B cell (primary cell): Measurements from ENCODE around the gene RAP1GAP. TPM values are rescaled to one million over a fixed set of nuclear protein-coding genes. Genes with fewer than 3 reads are reported as not detected.

Experiments
- ATAC-seq: fragments of 200-7000 bp; cut with Tn5 transposase; one replicate; pipeline ENCODE4 v1.10.0; 2021; ENCODE audit warnings: low read depth, mild to moderate bottlenecking, moderate number of reproducible peaks, moderate library complexity
- CTCF ChIA-PET: fragments of 350-600 bp; sonication (Branson Sonifier 250); formaldehyde crosslinking; loops from one replicate; lab custom pipeline; 2021; ENCODE audit warnings: antibody characterized with exemption, inconsistent platforms; lab: Charles Lee
- POLR2A ChIA-PET: fragments of 350-600 bp; sonication (Branson Sonifier 250); formaldehyde crosslinking; loops from one replicate; lab custom pipeline; 2021; ENCODE audit warnings: antibody characterized with exemption; lab: Charles Lee
- DNase-seq: peaks from one replicate; pipeline ENCODE4 v3.0.0; 2013
- H2AFZ ChIP-seq: 2 replicates; pipeline ENCODE4 v1.6.1; 2012; ENCODE audit warnings: mild to moderate bottlenecking, low read depth, low read length; ENCODE audit not compliant: insufficient read depth, poor library complexity, severe bottlenecking
- H3K27ac ChIP-seq, 2 donors: 1 replicate in 1 of 2; 2 replicates in 1 of 2; pipeline ENCODE4 v1.5.1; 2012 to 2013; ENCODE audit warnings: low read length in 2 of 2, mild to moderate bottlenecking in 2 of 2, moderate library complexity in 1 of 2
- H3K27me3 ChIP-seq, 4 experiments: fragments of 200-600 bp in 1 of 4; sonication (generic) in 1 of 4; replicated peaks in 1 of 4; 1 replicate in 2 of 4; 2 replicates in 2 of 4; pipeline versions ENCODE4 v1.6.1 to v1.7.0; 2013 to 2016; ENCODE audit warnings: low read length in 3 of 4, mild to moderate bottlenecking in 2 of 4, mixed read lengths in 1 of 4, moderate library complexity in 1 of 4; ENCODE audit not compliant: insufficient read depth in 4 of 4, control insufficient read depth in 3 of 4; ENCODE audit errors: control extremely low read depth in 1 of 4
- H3K36me3 ChIP-seq, 2 experiments: replicated peaks in 1 of 2; 1 replicate in 1 of 2; 2 replicates in 1 of 2; pipeline versions ENCODE4 v1.6.1 to v1.7.1; 2013; ENCODE audit warnings: low read length in 1 of 2; ENCODE audit not compliant: insufficient read depth in 2 of 2, control insufficient read depth in 1 of 2; ENCODE audit errors: control extremely low read depth in 1 of 2, extremely low read depth in 1 of 2
- H3K4me1 ChIP-seq, 2 donors: fragments of 200-600 bp in 1 of 2; sonication (generic) in 1 of 2; 1 replicate in 1 of 2; 2 replicates in 1 of 2; pipeline versions ENCODE4 v1.5.1 to v1.6.1; 2013 to 2017; ENCODE audit warnings: low read length in 2 of 2; ENCODE audit not compliant: control insufficient read depth in 2 of 2, insufficient read depth in 2 of 2
- H3K4me2 ChIP-seq: replicated peaks from 2 replicates; pipeline ENCODE3; 2012; ENCODE audit warnings: mild to moderate bottlenecking, low read depth, low read length; ENCODE audit not compliant: poor library complexity, severe bottlenecking
- H3K4me3 ChIP-seq, 5 experiments: fragments of 200-600 bp in 1 of 5; sonication (generic) in 1 of 5; 1 replicate in 3 of 5; 2 replicates in 2 of 5; pipeline versions ENCODE4 v1.5.1 to v1.7.0; 2011 to 2016; ENCODE audit warnings: low read length in 4 of 5, mild to moderate bottlenecking in 4 of 5, low read depth in 2 of 5, control low read depth in 1 of 5, moderate library complexity in 1 of 5; ENCODE audit not compliant: insufficient read depth in 1 of 5; ENCODE audit errors: control extremely low read depth in 1 of 5, extremely low read depth in 1 of 5
- H3K79me2 ChIP-seq: fragments of 200-600 bp; sonication (generic); one replicate; pipeline ENCODE4 v1.6.0; 2016; ENCODE audit warnings: low read length; ENCODE audit not compliant: control insufficient read depth, insufficient read depth
- H3K9ac ChIP-seq: fragments of 200-600 bp; sonication (generic); 2 replicates; pipeline ENCODE4 v1.6.1; 2017; ENCODE audit warnings: mild to moderate bottlenecking, low read length, moderate library complexity
- H3K9me3 ChIP-seq, 3 donors: one replicate each; pipeline versions ENCODE4 v1.6.1 to v1.7.1; 2013; ENCODE audit warnings: low read length in 2 of 3; ENCODE audit not compliant: control insufficient read depth in 2 of 3, insufficient read depth in 1 of 3; ENCODE audit errors: control extremely low read depth in 1 of 3
- H4K20me1 ChIP-seq: 2 replicates; pipeline ENCODE4 v1.6.0; 2012; ENCODE audit warnings: mild to moderate bottlenecking, low read length; ENCODE audit not compliant: insufficient read depth, control insufficient read depth, poor library complexity, severe bottlenecking
- H3K27ac Mint-ChIP-seq: one replicate; pipeline ENCODE4 v1.8.0; 2021; ENCODE audit warnings: mixed read lengths
- H3K27me3 Mint-ChIP-seq: one replicate; pipeline ENCODE4 v1.8.0; 2021; ENCODE audit warnings: mixed read lengths
- H3K4me1 Mint-ChIP-seq: one replicate; pipeline ENCODE4 v1.8.0; 2021; ENCODE audit warnings: mixed read lengths
- H3K4me3 Mint-ChIP-seq: one replicate; pipeline ENCODE4 v1.8.0; 2021; ENCODE audit warnings: mixed read lengths
- H3K9me3 Mint-ChIP-seq: one replicate; pipeline ENCODE4 v1.8.0; 2022; ENCODE audit warnings: mixed read lengths; ENCODE audit not compliant: insufficient read depth
- CTCF ChIP-seq: fragments of 200-600 bp; IDR thresholded peaks from one replicate; pipeline ENCODE4 v1.8.0; 2022; ENCODE audit warnings: antibody characterized with exemption, mild to moderate bottlenecking
- EZH2 ChIP-seq: IDR thresholded peaks from 2 replicates; pipeline ENCODE4 v1.6.1; 2012; ENCODE audit warnings: borderline replicate concordance, low read depth, mild to moderate bottlenecking, moderate library complexity, low read length; ENCODE audit not compliant: insufficient read depth, poor library complexity, severe bottlenecking
- WGBS: methylation state at CpG from one replicate; pipeline ENCODE4 v1.1.5; 2013; ENCODE audit warnings: missing lambda C conversion rate; ENCODE audit not compliant: insufficient coverage; 5-methylcytosine and 5-hydroxymethylcytosine counted together
- intact Hi-C: fragments of 100-400 bp; cut with micrococcal nuclease; formaldehyde crosslinking; loops from one replicate; pipeline ENCODE4 v1.10.0; 2022
- polyA plus RNA-seq: library from polyadenylated mRNA; depleted of rRNA; stranded (reverse); fragments of >200 nt; gene quantifications from 2 replicates; pipeline ENCODE4 v1.2.3, GENCODE V29; 2012
- total RNA-seq, 2 donors: library from RNA; stranded (reverse); fragments of 120-200 nt in 1 of 2; gene quantifications; 1 replicate in 1 of 2; 2 replicates in 1 of 2; pipeline versions ENCODE4 v1.2.3 to v1.2.4, GENCODE V29; 2013 to 2022

RAP1GAP gene
- total and polyA plus RNA-seq, 2 donors (not counting 1 experiment from before 2014, with no cell fraction given) = 0.07 to 0.09 TPM

GRCh38 chr1:21620496-21620895 lies 48.7 kb downstream of the RAP1GAP start:
- ChIA-PET CTCF (no interaction called here), POLR2A (no interaction called here)
- ATAC-seq (no peak), DNase-seq (no peak)
- H3K79me2 ChIP-seq = no peaks in the 10 kb centered on the region
- H3K27ac Mint-ChIP-seq = no peak overlapping the region
- TF ChIP-seq EZH2 (no peak), CTCF (no peak)
- H3K36me3 ChIP-seq = no peaks in the 10 kb centered on the region
- H3K9me3 Mint-ChIP-seq = no peaks in the 10 kb centered on the region
- H2AFZ ChIP-seq = no peak overlapping the region
- H4K20me1 ChIP-seq = no peaks in the 10 kb centered on the region
- no peak overlapping the region for H3K9ac ChIP-seq
- H3K27me3 ChIP-seq = peaks cover 0 to 31% (median 9%) of the 10 kb centered on the region in 4 experiments
- peaks cover 33% of the 10 kb centered on the region for H3K27me3 Mint-ChIP-seq
- no peak overlapping the region for H3K27ac ChIP-seq
- peaks cover 11% of the 10 kb centered on the region for H3K4me1 Mint-ChIP-seq
- H3K4me2 ChIP-seq = no peak overlapping the region
- H3K4me3 Mint-ChIP-seq = no peak overlapping the region
- WGBS = 68% methylated on average over 16 of the region's 16 CpGs
- H3K4me1 ChIP-seq = peaks cover 0 to 9% of the 10 kb centered on the region in 2 donors
- no peak overlapping the region for H3K4me3 ChIP-seq
- no peaks in the 10 kb centered on the region for H3K9me3 ChIP-seq
- intact Hi-C loops = no loop called here

GRCh38 chr1:21620011-21620410 lies 49.1 kb downstream of the RAP1GAP start:
- H3K9ac ChIP-seq = no peak overlapping the region
- no peaks in the 10 kb centered on the region for H3K79me2 ChIP-seq
- WGBS = 68% methylated on average over 11 of the region's 12 CpGs
- Mint-ChIP-seq H3K4me3 (no peak overlapping the region), H3K27ac (no peak overlapping the region), H3K4me1 (peaks cover 11% of the 10 kb centered on the region), H3K27me3 (peaks cover 31% of the 10 kb centered on the region), H3K9me3 (no peaks in the 10 kb centered on the region)
- no peaks in the 10 kb centered on the region for H3K9me3 ChIP-seq
- no peak overlapping the region for H3K4me2 ChIP-seq
- ATAC-seq (no peak), DNase-seq (no peak)
- peaks cover 0 to 9% of the 10 kb centered on the region in 2 donors for H3K4me1 ChIP-seq
- peaks cover 0 to 31% (median 9%) of the 10 kb centered on the region in 4 experiments for H3K27me3 ChIP-seq
- ChIA-PET POLR2A (no interaction called here), CTCF (no interaction called here)
- no peak for TF ChIP-seq EZH2
- TF ChIP-seq CTCF = no peak
- H3K27ac ChIP-seq = no peak overlapping the region
- no peaks in the 10 kb centered on the region for H4K20me1 ChIP-seq
- intact Hi-C loops = no loop called here
- H2AFZ ChIP-seq = no peak overlapping the region
- H3K4me3 ChIP-seq = no peak overlapping the region
- no peaks in the 10 kb centered on the region for H3K36me3 ChIP-seq
